Tibial nerve (tissue), 3 donors: Measurements from ENCODE around the gene WFS1.

Experiments used
- POLR2A ChIP-seq, 2 donors: fragments of 450-650 bp; IDR thresholded peaks; one replicate each; pipeline ENCODE4 v1.6.1; 2017; ENCODE audit warnings: antibody characterized with exemption in 2 of 2, mild to moderate bottlenecking in 2 of 2, moderate library complexity in 2 of 2
- TF ChIP-seq, protein P1 (sequence below), 5 experiments: fragments of 200-600 bp in 3 of 5; fragments of 450-650 bp in 2 of 5; sonication (generic) in 3 of 5; IDR thresholded peaks; one replicate each; pipeline ENCODE4 v1.5.1; 2016 to 2019; ENCODE audit warnings: antibody characterized with exemption in 5 of 5, mild to moderate bottlenecking in 3 of 5, moderate library complexity in 2 of 5

DNA sequence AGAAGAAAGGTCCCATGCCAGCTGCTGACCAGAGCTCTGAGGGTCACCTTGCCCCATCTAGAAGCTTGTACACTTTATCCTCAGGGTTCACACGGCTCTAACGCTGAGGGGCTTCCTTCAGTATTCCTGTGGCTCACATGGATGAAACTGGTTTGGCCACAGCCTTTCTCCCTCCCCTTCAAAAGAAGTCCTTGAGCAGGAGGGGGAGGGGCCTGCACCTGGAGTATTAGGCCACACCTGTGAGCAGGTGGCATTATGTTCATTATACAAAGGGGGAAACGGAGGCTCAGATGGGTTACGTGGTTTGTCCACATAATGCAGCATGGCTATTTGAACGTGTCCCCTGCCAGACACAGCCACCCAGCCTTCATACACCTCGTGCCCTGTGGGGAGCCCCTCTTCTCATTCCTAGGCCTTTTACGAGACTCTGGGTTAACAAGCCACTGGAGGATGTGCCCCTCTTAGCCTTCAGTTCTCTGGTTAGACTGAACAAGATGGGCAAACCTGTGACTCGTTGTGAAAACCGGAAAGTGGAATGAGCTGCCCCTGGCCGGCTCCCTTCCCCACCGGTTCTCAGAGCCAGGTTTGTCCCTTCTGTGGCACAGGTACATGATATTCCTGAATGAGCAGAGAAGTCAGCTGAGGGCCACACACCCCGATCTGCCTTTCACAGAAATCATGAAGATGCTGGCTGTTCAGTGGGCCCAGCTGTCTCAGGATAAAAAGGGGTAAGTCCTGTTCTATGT, 42.1 kb upstream of the WFS1 start:
- TF ChIP-seq POLR2A (IDR thresholded peaks at IDR 0.05) = no peak
- TF ChIP-seq, protein P1, sequence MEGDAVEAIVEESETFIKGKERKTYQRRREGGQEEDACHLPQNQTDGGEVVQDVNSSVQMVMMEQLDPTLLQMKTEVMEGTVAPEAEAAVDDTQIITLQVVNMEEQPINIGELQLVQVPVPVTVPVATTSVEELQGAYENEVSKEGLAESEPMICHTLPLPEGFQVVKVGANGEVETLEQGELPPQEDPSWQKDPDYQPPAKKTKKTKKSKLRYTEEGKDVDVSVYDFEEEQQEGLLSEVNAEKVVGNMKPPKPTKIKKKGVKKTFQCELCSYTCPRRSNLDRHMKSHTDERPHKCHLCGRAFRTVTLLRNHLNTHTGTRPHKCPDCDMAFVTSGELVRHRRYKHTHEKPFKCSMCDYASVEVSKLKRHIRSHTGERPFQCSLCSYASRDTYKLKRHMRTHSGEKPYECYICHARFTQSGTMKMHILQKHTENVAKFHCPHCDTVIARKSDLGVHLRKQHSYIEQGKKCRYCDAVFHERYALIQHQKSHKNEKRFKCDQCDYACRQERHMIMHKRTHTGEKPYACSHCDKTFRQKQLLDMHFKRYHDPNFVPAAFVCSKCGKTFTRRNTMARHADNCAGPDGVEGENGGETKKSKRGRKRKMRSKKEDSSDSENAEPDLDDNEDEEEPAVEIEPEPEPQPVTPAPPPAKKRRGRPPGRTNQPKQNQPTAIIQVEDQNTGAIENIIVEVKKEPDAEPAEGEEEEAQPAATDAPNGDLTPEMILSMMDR (IDR thresholded peaks at IDR 0.05) = no peak
